HepG2 (cell line): ENCODE results near the gene TRNP1. TPM values are rescaled to one million over a fixed set of nuclear protein-coding genes. Genes with fewer than 3 reads are reported as not detected.

Experiments
- ARID4A ChIP-seq: sonication (generic); formaldehyde crosslinking; IDR thresholded peaks from 2 replicates; pipeline ENCODE4 v1.5.0; 2020; ENCODE audit warnings: mild to moderate bottlenecking, missing genetic modification reagents, borderline replicate concordance
- BRF2 ChIP-seq: sonication (generic); formaldehyde crosslinking; IDR thresholded peaks from 2 replicates; pipeline ENCODE4 v1.8.1; 2022; ENCODE audit warnings: mild to moderate bottlenecking, missing genetic modification reagents
- DMTF1 ChIP-seq: sonication (generic); formaldehyde crosslinking; IDR thresholded peaks from 2 replicates; pipeline ENCODE4 v1.4.0; 2020; ENCODE audit warnings: mild to moderate bottlenecking, missing genetic modification reagents
- FOXO4 ChIP-seq: sonication (generic); formaldehyde crosslinking; conservative IDR thresholded peaks from 2 replicates; pipeline ENCODE4 v1.8.1; 2023; ENCODE audit warnings: missing genetic modification reagents
- HIVEP1 ChIP-seq: sonication (generic); formaldehyde crosslinking; IDR thresholded peaks from 2 replicates; pipeline ENCODE4 v1.4.0; 2020; ENCODE audit warnings: mild to moderate bottlenecking, missing genetic modification reagents
- HMG20A ChIP-seq: IDR thresholded peaks from 2 replicates; pipeline ENCODE4 v1.6.1; 2016; ENCODE audit warnings: borderline replicate concordance
- MYNN ChIP-seq: sonication (generic); formaldehyde crosslinking; IDR thresholded peaks from 2 replicates; pipeline ENCODE4 v1.4.0; 2020; ENCODE audit warnings: mild to moderate bottlenecking, low read depth, missing genetic modification reagents
- NPAS2 ChIP-seq: sonication (generic); formaldehyde crosslinking; IDR thresholded peaks from 2 replicates; pipeline ENCODE4 v1.8.0; 2022; ENCODE audit warnings: mild to moderate bottlenecking, missing genetic modification reagents, borderline replicate concordance
- REST ChIP-seq, 2 experiments: IDR thresholded peaks; 2 replicates each; pipeline ENCODE4 v1.6.1; 2011 to 2012; ENCODE audit warnings: low read length in 2 of 2, borderline replicate concordance in 1 of 2, low read depth in 1 of 2, mild to moderate bottlenecking in 1 of 2, moderate library complexity in 1 of 2
- TFDP2 ChIP-seq: sonication (generic); formaldehyde crosslinking; IDR thresholded peaks from 2 replicates; pipeline ENCODE4 v1.4.0; 2020; ENCODE audit warnings: missing genetic modification reagents
- WIZ ChIP-seq: sonication (generic); formaldehyde crosslinking; IDR thresholded peaks from 2 replicates; pipeline ENCODE4 v1.5.1; 2020; ENCODE audit warnings: mild to moderate bottlenecking, missing genetic modification reagents
- ZNF557 ChIP-seq: sonication (generic); formaldehyde crosslinking; IDR thresholded peaks from 2 replicates; pipeline ENCODE4 v1.4.0; 2020; ENCODE audit warnings: missing genetic modification reagents
- ZNF720 ChIP-seq: sonication (generic); formaldehyde crosslinking; IDR thresholded peaks from 2 replicates; pipeline ENCODE4 v1.4.0; 2020; ENCODE audit warnings: missing genetic modification reagents
- ZNF780A ChIP-seq: sonication (generic); formaldehyde crosslinking; IDR thresholded peaks from 2 replicates; pipeline ENCODE4 v1.8.0; 2022; ENCODE audit warnings: mild to moderate bottlenecking, missing genetic modification reagents, moderate library complexity
- polyA plus RNA-seq, 8 experiments: library from polyadenylated mRNA; depleted of rRNA in 3 of 8; stranded (reverse) in 7 of 8; unstranded in 1 of 8; fragments of >200 nt; fragmentation: Illumina TruSeq in 4 of 8; extraction: Trizol in 4 of 8; gene quantifications; 2 replicates each; pipeline versions ENCODE4 v1.2.1 to v1.2.3, GENCODE V29; 2011 to 2016; ENCODE audit warnings: low read depth in 4 of 8, missing spikeins in 1 of 8, mixed read lengths in 1 of 8; ENCODE audit not compliant: insufficient read depth in 1 of 8
- total RNA-seq, 5 experiments: library from RNA; depleted of rRNA; stranded (reverse); fragments of >200 nt; fragmentation: Illumina TruSeq; extraction: Trizol; gene quantifications; 2 replicates each; pipeline ENCODE4 v1.2.3, GENCODE V29; 2016; ENCODE audit warnings: low read depth in 1 of 5

Gene TRNP1
- total and polyA plus RNA-seq, 2 of the 13 experiments (the other 11 are each of a cell fraction or from before 2014, with no cell fraction given) = 42.0 to 158 TPM

GRCh38 chr1:27003745-27004470 lies 10.4 kb downstream of the TRNP1 start (continued):
- TF ChIP-seq REST (IDR thresholded peaks at IDR 0.05; ENCODE audit: borderline replicate concordance in 1 of 2, low read depth in 1 of 2, low read length in 2 of 2) (no peak), TFDP2 (CRISPR knock-in tag) (no peak), ZNF557 (CRISPR knock-in tag) (no peak), NPAS2 (CRISPR knock-in tag) (no peak), BRF2 (no peak), HMG20A (CRISPR knock-in tag) (no peak; the same call in 1 of the 2 replicates), DMTF1 (CRISPR knock-in tag) (no peak), HIVEP1 (CRISPR knock-in tag) (no peak), FOXO4 (CRISPR knock-in tag) (no peak), WIZ (CRISPR knock-in tag) (no peak), MYNN (no peak), ARID4A (CRISPR knock-in tag) (no peak), ZNF780A (CRISPR knock-in tag) (no peak), ZNF720 (CRISPR knock-in tag) (no peak)
